Stimulated activated CD4-positive, alpha-beta T cell treated with anti-CD3 and anti-CD28 coated beads, Interleukin-4, amount 100 ng/mL, for 4 hours (primary cell): ENCODE data around the gene CTTNBP2.

Source experiments
- DNase-seq, 2 experiments: peaks; one replicate each; pipeline ENCODE4 v3.0.0-alpha.2; 2020

CTTNBP2 gene, protein sequence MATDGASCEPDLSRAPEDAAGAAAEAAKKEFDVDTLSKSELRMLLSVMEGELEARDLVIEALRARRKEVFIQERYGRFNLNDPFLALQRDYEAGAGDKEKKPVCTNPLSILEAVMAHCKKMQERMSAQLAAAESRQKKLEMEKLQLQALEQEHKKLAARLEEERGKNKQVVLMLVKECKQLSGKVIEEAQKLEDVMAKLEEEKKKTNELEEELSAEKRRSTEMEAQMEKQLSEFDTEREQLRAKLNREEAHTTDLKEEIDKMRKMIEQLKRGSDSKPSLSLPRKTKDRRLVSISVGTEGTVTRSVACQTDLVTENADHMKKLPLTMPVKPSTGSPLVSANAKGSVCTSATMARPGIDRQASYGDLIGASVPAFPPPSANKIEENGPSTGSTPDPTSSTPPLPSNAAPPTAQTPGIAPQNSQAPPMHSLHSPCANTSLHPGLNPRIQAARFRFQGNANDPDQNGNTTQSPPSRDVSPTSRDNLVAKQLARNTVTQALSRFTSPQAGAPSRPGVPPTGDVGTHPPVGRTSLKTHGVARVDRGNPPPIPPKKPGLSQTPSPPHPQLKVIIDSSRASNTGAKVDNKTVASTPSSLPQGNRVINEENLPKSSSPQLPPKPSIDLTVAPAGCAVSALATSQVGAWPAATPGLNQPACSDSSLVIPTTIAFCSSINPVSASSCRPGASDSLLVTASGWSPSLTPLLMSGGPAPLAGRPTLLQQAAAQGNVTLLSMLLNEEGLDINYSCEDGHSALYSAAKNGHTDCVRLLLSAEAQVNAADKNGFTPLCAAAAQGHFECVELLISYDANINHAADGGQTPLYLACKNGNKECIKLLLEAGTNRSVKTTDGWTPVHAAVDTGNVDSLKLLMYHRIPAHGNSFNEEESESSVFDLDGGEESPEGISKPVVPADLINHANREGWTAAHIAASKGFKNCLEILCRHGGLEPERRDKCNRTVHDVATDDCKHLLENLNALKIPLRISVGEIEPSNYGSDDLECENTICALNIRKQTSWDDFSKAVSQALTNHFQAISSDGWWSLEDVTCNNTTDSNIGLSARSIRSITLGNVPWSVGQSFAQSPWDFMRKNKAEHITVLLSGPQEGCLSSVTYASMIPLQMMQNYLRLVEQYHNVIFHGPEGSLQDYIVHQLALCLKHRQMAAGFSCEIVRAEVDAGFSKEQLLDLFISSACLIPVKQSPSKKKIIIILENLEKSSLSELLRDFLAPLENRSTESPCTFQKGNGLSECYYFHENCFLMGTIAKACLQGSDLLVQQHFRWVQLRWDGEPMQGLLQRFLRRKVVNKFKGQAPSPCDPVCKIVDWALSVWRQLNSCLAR (N-terminal part only)

DNA sequence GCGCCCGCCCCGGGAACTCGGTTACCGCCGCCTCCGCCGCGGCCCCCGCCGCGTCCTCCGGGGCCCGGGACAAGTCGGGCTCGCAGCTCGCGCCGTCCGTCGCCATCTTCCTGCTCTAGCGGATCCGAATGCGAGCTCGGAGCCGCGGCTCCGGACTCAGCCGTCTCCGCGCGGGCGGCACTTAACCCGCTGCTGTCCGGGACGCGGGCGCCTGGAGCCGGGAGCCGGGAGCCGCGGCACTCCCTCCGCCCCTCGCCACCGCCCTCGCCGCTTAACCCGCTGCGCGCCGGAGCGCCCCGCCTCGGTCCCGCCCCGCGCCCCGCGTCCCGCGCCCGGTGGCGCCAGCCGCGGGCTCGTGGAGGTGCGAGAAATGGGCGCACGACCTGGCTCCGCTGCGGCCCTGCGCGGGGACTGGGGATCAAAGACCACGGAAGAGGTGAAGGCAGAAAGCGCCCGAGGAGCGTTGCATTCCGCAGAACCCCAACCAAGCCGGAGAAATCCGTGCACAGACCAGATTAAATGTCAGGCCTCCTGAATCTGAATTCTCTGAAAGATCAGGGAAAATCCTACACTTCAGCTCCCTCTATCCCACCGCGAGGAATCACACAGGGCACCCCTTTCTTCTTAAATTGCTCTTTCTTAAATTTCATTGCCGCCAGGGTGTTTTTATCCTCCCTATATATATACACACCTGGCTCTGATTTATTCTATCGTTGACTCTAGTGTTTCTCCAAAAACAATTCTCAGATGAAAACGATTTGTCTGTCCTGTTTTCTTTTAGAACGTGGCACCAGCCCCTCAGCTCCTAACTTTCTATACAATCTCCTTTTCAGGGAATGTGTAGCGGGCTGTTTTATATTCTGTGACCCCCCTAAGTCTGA lies at the start of gene CTTNBP2:
Gene CTTNBP2 (minus strand): TSS at position 132 of the 881 bp plus-strand sequence. CDS start 26 bp downstream, at position 106.
- peak in 1 of 2 experiments; percentile 2 for DNase-seq

DNA sequence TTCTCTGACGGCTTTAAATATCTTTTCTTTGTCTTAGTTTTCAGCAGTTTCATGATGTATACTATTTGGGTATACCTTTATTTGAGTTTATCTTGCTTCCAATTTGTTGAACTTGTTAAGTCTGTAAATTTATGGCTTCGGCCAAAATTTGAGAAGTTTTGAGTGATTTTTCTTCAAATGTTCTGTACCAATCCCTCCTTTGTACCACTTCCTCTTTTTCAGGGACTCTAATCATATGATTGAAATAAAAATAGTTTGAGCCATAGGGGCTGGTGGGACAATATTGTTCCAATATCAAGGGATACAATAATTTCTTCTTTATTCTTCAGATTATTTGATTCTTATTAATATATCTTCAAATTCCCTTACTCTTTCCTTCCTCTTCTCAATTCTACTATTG lies 43.1 kb upstream of the CTTNBP2 start:
- DNase-seq: no peak

DNA sequence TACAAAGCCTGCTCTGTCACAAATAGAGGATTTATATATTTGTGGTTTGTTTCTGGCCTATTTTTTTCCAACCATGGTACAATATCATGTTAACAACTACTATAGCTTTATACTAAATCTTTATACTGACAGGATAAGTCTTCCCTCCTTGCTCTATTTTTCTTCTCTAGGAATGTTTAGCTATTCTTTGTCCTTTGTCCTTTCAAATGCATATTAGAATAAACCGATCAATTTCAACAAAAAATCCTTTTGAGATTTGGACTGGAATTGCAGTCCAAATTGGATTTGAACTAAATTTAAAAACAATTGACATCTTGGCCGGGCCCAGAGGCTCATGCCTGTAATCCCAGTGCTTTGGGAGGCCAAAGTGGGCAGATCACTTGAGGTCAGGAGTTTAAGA lies 39.2 kb upstream of the CTTNBP2 start:
- no peak for DNase-seq

DNA sequence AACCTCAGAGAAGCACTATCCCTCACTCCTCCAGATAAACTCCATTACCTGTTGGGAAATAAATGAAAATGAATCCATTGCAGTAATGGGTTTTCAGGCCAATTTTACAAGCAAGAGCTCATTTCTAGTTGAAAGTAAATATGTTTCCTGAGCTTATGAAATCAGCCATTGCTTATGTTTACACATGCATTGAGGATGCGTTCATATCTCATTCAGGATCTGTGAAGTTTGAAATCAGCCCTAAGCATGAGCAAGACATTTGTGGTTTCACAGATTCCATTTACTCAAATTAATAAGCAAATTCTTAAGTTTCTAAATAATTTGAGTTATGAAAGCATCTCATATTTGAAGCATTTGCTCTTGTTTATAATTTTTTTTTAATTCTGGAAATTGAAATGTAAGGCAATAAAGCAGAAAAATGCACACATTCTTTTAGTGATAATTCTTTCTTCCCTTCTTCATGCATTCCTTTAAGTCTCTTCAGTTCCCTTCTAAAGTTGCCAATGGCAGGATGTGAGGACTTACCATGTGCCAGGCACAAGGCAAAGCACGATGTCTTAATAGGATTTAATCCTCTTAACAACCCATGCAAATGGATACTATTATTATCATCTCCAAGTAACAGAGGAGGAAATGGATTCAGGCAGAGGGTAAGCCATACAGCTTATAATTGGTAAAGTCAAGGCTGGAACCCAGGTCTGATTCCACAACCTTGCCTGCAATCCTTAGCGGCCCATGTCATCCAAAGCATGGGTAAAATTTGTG lies 35.0 kb upstream of the CTTNBP2 start:
- DNase-seq: no peak

DNA sequence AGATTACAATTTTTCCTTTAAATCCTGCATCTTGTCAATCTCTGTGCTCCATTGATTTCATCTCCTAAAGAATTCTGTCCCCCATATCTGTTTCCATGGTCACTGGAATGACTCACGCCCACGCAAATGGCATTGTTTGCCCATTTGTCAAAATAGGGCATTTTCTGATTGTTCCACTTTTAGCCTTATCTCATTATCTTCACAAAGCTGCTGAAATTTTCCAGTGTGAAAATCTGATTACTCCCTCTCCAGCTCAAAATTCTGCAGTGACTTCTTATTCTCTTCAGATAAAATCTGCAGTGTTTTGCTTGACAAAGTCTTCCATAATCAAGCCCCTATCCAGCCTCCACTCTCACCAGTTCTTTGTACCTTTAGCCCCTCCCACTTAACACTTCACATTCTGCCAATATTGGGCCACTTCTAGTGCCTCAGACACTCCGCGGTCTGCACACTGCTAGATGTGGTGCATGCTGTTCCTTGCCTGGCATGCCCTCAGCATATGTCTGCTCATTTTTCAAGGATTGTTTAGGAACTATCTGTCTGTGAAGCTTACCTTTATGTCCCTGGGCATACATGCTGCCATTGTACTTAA lies 33.9 kb upstream of the CTTNBP2 start:
- DNase-seq: no peak

DNA sequence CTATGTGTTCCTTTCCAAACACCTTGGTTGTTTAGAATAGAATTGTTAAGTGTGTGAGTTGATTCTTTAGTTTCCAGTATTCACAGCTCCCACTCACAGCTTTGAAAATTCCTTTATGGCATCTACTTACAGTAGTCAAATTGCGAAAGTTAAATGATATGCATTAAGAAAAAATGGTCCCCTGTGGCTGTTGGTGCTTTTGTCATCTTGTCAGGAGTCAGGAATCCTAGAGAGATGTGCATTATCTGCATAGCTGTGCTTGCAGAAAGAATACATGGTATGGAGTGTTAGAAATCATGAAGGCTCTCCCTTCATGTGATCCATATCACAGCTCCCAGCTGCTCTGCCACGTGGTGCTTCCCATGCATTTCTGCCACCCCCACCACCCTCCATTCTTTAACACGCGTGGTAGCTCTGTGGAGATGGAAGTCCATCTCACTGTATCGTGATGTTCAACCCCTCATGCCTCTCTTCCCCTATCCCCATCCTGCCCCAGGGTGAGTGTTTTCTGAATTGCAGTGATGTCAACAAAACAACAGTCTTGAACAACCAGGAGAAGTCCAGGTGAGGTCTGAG lies 29.2 kb upstream of the CTTNBP2 start:
- DNase-seq: no peak

DNA sequence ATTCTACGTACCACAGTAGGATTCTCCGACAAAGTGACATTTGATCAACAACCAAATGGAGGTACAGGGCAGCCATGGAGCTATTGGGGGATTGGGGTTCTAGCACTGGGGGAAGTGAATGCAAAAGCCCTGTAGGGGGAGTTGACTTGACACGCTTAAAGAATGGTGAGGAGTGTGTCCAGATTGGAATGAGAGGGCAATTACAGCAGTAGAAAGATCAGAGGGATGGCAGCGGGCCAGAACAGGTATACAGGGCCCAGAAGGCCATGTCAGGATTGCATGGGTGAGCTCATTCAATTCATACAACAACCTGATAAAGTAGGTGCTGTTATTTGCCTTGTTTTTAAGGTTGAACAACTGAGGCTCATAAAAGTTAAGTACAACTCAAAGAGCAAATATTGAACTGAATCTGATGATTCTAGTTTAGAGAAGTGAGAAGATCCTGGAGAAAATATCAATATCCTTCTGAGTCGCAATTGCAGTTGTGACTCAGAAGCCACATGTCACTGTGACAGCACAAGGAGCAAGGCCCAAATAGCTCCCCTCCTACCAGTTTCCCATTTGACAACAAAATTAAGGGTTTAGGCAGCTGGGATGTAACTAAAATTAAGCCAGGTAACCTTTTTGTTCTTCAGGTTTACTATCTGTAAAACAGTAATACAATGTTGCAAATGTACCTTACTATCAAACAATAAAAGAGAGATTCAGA lies 28.0 kb upstream of the CTTNBP2 start:
- DNase-seq: no peak

DNA sequence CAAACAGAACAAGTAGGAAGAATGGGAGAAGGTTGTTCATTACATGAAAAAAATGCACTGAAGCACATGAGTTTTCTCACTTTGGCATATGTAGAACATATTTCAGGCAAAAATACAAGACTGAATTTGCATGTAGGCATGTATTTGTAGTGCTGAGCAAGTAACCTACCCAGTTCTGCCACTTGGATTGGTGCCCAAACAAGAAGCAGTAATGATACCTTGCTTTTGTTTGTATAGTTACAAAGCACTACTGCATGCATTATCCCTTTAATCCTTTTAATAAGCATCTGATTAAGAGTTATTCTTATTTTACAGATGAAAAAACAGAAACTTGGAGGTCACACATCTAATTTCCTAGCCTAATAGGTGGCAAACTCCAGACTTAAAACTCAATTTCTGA lies 23.1 kb upstream of the CTTNBP2 start:
- no peak for DNase-seq

DNA sequence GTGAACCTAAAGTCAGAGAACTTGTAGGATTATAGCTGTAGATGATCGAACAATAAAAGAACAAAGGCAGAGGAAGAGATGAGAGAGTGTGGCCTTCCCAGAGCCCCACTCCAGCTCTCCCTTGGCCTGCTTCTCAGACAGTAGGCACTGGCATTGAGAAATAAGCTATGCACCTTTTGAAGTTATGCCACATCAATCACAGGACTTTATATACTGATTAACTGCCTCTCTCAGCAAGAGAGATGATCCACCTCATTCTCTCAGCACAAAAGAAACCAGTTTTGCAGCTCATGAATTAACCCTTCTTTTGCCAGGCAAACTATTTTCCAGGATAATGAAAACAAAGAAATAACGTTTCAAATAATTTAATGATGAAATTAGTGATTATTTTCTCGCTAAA lies 22.0 kb upstream of the CTTNBP2 start:
- no peak for DNase-seq

DNA sequence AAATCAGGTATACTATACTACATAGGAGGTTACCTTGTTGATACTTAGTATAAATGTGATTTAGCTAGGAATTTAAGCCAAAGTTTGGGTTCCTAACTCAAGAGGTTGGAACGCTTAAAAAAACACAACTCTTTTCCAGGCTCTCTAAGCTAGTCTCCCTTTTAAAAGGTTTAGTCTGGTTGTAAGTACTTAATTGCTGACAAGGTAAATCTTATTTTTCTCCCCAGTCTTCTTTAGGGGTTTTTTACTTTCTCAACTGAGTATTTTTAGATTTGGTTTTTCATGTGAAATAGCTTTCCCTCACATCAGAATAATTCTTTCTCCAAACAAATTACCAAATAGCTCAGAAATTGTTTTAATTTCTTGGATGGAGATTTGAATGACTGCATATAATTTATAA lies 20.8 kb upstream of the CTTNBP2 start:
- no peak for DNase-seq

DNA sequence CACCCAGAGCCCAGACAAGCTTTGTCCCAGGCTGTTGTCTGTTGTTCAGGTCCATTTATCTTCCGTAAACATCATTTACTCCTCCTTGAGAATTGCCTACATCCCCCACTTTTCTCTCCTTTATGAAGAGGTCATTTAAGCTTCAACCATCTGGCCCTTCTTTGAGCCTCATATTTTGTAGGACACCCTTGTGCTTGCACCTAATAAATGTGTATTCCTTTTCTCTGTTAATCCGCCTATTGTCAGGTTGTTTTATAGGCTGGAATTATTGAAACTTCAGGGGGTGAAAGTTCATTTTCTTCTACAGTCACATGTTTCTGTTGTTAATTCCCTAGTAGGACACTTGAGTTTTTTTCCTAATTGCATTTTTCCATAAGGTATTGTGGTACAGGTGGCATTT lies 19.6 kb upstream of the CTTNBP2 start:
- no peak for DNase-seq

DNA sequence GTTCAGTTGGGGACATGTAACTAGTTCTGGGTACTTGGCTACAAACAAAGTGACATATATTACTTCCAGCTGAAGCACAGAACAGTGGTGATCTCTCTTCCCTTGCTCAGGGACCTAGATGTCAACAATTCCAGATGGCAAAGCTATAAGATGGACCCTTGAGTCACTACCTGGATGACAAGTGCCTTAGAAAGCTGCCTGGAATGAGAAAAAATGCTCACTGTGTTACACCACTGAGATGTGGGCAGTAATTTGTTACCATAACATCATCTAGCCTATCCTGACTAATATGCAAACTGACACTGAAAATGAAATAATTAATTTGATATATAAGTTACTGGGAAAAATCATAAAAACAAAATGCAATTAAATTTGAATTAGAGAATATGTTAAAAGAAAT lies 16.4 kb upstream of the CTTNBP2 start:
- DNase-seq: no peak

DNA sequence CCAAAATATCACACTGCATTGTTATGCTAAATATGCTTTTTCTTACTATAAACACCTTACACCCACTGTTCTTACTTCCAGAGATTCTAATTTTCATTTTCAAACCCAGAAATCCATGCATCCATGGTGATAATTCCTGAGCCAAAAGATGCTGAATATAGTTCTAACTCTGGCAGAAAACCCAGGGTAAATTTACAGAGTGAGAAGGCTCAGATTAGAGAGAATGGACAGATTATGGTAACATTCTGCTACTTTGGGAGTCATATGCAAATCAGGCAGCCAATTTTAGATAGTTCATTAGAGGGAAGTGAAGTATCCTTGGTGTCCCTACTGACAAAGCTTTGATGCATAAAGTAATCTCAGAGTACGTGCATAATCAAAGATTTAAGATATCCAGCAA lies 15.4 kb upstream of the CTTNBP2 start:
- no peak for DNase-seq

DNA sequence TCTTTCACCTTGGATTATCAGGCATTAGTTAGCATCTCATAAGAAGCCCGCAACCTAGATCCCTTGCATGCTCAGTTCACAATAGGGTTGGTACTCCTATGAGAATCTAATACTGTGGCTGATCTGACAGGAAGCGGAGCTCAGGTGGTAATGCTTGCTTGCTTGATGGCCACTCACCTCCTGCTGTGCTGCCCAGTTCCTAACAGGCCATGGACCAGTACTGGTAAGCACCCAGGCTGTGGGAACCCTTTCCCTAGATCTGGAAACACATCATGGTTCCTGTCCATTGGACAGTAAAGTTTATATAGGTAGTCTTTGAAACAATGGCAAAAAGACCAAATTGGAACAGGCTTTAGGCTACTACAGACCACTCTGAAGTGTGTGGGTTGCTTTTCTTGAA lies 9.4 kb upstream of the CTTNBP2 start:
- DNase-seq: no peak

DNA sequence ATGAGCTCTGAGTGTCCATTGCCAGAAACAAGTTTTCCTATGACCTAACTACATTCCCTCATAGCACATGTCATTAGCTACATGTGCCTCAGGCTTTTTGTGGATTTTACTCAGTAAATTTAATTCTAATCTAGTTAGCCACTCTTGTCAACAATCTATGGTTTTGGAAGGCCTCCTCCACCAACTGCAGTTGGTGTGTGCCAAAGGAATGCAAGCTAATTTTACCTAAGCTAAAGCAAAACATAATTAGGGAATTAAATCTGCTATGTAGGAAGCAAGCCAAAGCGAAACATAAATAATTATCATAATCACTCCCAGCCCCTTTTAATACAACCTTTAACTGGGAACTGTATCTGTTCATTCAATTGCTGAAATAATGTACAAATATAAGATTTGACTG lies 3.5 kb upstream of the CTTNBP2 start:
- no peak for DNase-seq

DNA sequence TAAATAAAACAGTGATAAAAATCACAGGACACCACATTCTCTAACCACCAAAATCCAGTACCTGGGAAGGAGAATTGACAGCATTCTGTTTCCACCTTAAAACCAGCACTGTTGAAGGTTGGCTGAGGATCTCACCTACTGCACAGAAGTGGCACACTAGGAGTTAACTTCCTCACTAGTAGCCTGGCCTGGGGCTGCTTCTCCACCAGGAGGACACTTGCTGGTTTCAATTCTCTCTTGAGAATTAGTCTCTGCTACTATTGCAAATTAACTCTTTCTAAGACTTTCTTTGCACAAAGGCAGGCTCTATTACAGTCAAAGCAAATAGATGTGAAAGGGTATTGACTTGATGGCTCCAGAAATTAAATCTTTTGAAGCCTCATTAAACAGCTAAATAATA lies 2.3 kb upstream of the CTTNBP2 start:
- no peak for DNase-seq

DNA sequence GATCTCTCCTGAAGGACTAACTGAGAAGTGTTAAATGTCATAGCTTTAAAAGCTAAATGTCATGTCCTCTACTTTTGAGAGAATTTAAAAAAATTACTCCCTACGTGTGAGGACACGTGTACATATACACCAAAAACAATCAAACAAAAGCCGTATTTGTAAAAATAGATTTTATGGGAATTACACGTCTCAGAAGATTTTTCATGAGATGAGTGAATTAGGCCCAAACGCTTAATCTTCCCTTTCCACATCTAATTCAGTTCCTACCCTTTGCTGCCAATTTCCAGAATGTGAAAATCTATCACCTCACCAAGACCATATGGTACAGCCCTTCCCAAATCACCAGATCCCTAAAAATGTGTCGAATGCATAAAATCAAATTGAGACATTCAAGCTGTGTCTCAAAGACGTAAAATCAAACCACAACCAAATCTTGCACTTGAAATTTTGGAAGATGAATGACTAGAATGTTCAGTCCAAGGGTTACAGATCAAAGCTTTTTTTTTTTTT lies 1.0 kb upstream of the CTTNBP2 start:
- DNase-seq: no peak

DNA sequence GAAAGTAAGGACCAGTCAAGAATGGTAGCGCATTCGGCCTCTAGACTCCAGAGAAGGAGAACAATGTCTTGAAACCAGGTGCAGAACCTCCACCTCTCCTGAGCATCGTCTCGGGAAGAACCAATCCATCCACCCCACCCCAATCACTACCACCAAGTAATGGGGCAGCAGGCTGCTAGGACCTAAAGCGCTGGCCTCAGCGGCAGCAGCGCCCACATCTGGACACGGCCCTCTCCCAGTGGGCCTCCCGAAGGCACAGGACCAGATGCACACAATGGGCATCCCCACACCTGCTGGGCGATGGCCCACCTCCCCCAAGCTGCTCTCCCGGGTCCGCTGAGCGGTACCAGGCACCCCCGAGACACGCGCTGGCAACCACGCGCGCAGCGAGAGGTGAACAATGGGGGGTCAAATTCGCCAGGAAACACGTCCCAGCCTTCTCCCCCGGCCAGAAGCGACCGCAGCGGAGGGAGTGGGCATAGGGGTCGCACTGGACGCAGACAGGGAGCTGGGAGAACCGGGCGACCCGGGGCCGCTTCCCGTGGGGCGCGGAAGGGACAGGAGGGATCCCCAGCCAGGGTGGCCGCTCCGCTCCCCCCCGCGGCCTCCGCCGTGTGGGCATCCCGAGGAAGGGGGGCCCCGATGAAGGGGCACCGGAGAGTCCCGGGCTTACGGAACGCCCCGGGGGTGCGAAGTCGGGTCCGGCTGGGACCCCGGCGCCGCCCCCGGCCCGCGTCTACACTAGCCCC lies 506 bp downstream of the CTTNBP2 start:
- DNase-seq: no peak
